UCSD-AML1 (cell line): ENCODE measurements around the gene FLCN.

Source experiments
- DNase-seq: peaks from one replicate; lab custom pipeline; 2025; ENCODE audit not compliant: unreplicated experiment; lab: John Stamatoyannopoulos, UW

The FLCN gene

DNA sequence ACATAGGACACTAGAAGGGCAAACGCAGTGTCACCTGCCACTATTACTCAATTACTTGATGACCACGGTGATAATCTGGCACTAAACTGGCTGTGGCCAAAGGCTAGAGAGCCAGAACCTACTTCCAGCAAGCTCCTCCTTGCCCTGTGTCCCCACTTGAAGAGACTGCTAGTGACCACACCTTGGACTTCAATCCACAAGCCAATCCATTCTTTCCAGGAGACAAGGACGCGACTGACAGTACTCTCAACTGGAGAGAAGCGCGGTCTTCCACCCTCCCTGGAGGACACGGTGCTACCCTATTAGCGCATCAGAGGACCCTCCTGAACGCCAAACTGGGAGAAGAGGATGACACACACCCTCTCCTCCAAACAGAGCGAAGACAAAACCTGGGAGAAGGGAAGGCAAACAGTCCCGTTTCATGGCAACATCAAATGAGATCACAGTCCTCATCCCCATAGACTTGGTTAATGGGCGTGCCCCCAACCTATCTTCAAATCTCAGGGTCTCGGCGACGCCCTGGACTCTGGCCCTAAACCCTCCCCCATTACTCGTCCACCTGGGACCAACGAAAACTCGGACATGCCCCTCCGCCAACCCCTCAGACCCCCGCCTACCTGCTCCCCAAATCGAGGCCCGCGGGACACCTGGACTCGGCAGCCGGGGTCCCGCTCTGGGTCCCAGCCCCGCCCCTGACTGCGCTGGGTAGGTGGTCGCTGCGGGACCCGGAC lies 508 bp downstream of the FLCN start:
- no peak for DNase-seq

DNA sequence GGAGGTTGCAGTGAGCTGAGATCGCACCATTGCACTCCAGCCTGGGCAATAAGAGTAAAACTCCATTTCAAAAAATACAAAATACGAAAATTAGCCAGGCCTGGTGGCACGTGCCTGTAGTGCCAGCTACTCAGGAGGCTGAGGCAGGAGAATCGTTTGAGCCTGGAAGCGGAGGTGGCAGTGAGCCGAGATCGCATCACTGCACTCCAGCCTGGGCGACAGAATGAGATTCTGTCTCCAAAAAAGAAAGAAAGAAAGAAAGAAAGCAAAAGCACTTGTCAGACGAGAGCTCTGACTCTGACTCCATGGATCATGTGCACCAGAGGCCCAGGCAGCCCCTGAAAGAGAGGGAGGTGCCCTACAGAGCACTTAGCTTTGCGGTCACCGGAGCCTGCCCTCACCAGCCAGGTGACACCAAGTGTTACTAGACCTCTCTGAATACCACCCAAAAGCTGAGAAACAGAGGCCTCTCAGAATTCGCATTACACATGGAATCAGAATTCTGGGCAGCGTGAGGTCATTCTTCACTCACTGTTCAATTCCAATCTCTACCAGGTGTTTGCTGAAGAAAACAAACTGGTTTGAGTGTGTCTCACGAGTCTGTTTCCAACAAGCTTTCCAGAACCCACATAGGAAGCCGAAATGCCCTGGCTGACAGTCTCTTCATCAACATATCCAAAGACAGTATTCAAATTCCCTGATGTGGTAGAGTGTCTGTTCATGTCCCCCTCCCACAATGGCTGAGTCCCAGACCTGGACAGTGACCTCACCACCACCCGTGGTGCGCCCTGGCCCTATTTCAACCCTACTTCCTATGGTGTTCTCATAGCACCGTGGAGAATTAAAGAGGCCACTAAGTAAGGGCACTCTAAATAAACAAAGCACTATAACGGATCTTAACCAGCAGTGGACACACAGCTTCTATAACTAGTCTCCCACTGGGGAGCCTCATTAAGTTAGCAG lies 1.5 kb downstream of the FLCN start:
- DNase-seq, result no peak

DNA sequence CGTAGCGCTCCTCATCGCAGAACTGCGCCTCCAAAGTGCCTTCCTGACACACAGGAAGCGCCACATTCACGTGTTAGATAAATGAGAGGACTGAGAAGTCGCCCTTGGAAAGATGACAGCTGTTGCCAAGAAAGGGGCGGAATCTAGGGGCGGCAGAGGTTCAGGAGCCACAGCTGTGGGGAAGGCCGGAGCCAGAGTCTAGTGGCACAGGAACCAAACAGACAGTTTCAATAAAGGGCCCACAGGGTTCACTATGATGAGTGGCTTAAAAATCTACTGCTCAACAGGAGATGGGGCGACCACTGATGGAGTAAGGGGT lies 4.7 kb downstream of the FLCN start:
- DNase-seq, result no peak

DNA sequence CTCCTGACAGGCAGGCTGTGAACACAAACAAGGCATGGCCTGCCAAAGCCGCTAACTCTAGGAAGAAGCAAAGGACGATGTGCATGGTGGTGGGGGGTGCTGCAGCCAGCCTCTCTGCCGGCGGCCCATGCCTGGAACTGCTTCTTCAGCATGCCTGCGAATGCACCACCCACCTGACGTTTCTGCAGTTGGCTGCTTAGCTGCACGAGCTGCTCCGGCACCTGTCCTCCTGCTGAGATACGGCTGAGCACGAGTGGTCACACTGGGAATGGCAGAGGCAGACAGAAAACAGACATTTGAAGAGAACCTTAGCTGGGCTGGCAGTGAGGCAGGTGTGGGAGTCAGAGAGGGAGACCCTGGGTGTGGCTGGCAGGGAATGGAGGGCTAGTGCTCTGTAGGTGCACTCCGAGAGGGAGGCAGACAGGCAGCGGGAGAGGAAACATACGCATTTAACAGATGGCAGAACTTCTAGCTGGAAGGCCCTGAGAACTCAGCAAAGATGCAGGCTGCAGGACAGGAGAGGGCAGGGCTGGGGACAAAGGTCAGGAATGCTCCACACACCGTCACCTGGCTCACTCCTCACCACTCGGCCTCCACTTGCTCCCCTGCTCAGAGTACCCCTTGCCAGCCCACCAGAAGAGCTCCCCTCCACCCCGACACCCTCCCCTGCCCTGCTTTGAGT lies 5.2 kb downstream of the FLCN start:
- no peak for DNase-seq

DNA sequence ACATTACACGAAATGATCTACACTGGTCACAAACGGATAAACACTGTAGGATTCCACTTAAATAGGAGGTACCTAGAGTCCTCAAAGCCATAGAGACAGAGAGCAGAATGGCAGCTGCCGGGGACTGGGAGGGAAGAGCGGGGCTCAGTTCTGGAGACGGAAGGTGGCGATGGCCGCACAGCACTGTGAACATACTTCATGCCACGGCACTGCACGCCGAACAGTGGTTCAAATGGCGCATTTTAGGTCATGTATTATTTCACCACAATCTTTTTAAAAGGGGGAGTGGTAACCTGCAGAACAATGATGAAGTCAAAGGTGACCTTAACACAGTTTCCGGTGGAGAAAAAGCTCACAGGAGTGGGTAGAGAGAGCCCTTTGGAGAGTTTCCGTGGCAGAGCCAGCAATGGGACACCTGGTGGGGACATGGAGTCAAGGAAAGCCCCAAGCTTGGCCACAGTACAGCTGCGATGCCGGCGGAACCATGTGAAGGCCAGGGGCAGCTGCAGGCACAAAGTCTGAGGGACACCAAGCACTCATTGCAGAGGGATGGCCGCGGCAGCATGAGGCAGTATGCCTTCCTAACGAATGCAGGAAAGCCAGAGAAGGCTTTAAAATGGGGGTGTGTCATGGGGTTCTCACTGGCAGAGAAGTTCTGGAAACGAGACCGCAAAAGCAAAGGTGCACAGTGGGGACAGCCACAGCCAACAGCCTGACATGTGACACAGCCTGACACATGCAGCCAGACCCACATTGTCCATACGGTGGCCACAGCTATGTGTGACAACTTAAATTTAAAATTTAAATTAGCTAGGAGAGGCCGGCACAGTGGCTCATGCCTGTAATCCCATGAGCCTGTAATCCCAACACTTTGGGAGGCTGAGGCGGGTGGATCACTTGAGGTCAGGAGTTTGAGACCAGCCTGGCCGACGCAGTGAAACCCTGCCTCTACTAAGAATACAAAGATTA lies 7.3 kb downstream of the FLCN start:
- DNase-seq, result no peak

DNA sequence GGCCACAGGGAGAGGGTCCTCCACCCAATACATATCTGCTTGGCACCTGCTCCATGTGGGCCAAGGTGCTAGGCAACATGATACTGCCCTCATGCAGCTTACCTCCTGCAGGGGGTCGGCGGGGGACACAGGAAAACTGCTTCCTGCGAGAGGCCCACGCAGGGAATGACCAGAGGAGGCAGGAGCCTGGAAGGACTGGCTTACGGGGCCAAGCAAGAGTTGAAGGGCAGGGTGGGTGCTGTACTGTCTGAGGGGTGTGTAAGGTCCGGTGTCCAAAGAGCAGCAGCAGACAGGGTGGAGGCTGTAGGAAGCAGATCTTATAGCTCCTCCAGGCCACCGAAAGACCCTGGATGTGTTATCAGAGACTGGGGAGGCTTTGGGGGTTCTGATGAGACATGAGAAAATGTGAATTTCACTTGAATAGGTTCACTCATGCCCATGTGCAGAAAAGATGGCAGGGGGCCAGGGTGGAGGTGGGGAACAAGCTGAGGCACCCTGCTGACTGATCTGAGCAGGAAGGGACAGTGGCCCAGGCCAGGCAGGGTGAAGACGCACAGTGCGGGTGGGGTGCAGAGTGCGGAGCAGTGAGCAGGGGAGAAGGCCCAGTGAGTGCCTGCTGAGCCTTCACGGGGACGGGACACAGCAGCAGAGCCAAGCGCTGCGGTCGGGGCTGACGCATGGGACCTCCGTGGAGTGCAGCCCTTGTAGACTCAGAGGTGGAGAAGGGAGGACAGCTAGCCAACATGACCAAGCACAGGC lies 8.3 kb downstream of the FLCN start:
- DNase-seq, result no peak

DNA sequence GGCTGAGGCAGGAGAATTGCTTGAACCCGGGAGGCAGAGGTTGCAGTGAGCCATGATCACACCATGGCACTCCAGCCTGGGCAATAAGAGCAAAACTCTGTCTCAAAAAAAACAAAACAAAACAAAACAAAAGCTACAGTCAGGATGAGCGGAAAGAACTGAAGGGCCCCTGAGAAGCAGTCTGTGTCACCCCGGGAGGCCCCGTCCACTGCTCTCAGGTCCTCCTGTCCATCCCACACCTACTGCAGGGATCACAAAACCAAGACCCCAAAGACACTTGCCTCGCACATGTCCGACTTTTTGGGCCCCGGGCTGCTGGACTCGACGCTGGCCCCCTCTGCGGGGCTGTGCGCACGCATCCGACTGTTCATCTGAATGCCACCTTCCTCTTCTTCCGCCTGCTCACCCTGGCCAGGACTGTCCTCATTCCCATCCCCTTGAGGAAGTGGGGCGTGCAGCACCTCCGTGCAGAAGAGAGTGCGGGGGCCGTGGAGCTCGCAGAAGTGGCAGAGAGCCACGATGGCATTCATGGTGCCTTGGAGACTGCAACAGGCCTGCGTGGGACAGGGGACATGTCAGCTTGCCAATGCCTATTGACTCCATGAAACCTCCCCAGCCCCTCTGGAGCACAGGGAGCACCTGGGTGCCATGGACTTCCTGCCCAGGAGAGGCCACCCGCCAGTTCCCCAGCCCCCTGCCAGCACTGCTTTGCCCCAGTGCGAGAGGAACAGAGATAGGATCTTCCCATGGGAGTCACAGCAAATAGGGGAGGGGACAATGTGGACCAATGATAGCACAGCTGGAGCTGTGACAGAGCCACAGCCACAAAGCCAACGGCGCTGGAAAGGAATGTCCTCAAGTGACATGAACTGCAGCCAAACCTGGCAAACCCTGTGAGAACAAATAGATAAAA lies 9.1 kb downstream of the FLCN start:
- DNase-seq, result no peak

DNA sequence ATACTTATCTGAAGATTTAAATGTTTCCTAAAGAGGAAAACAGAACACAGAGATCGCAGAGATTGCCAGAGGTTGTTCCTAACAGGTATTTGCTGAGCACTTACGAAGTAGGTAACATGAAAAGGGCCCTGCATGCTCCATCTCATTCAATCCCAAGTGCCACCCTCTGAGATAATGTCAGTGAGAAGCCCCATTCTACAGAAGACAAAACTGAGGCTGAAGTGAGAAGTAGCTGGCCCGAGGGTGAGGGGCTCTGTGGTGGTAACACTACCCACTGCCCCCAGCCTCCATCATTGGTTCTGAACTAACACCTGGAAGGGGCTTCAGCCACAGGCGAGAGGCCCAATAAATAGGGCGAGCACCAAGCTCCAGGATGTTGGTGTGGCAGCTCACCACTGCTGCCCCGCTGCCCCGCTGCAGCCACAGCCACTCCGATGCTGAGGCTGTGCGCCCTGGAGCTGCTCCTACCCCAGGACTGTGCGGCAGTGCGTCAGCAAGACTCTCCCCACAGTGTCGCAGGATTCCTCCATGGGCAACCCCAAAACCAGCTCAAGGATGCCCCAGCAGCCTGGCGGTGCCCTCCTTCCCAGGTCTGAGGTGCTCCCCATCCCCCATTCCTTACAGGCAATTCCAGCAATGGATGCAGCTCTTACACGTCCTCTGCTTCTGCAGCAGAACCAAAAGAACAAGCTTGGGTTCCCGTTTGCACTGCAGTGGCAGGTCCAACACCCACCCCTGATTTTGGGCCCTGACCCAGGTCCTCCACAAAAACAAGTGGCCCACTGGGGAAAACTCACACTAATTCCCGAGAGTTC lies 10.3 kb downstream of the FLCN start:
- no peak for DNase-seq

DNA sequence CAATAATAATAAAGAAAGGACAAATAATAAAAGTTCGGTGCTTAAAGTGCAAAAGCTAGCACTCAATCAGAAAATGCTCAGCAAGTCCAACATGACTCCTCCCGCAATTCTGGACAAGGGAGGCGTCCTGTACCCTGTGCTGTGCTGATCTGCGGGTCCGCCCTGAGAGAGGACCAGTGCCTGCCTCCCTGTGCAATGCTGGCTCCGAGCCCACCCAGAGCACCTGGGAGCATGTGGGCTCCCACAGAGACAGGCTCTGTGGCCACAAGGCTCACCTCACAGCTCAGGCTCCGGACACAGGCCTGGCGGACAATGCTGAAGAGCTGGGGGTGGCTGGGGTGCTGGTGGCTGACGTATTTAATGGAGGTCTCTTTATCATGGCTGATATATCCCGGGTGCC lies 11.1 kb downstream of the FLCN start:
- DNase-seq, result no peak

DNA sequence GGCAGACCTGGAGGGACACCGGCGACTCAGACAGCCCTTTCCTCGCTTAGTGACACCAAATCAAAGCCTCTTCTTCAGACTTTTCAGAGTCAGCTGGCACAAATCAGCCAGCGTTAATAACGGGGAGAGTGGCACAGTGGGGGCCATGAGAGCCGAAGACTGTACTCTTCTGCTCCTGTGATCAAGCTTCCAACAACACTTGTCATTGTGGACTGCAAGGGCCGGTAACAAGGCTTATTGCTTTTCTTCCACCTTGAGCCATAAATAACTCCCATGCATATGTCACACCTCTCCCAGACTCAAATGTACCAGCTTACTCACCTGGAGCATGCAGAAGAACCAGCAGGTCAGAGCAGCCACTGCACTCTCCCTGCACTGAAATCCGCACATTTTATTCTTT lies 12.8 kb downstream of the FLCN start:
- DNase-seq, result no peak

DNA sequence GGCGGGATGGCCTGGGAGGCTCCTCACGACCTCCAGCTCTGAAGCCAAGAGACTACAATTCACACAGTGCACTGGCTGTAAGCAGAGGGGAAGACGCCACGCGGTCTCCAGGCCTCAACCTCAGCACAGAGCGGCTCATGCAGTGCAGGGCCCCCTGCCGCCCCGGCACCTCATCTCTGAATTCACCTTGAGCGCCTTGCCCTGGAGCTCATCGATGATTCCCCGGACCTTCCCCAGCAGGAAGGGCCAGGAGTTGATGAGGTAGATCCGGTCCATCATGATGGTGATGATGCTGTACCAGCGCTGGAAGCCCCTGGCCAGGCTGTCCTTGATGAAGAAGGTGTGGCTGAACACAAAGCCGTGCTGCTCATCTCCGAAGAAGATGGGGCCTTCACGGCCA lies 13.2 kb downstream of the FLCN start:
- DNase-seq, result no peak

DNA sequence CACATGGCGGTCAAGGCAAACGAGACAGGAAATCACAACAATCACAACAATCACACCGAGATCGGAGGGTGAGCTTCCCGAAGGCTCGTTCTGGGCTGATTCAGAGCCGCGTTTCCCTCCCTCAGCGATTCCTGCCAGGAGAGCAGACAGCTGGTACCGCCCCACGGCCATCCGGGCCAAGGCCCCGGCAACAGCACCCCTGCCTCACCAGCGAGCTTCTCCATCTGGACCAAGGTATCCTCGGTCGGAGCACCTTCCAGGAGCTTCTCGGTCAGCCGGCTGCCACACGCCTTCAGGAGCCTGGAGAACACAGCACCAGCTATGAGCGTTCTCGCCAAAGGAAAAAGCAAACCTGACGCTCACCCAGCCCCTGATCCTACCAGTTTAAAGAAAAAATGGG lies 15.6 kb downstream of the FLCN start:
- no peak for DNase-seq

DNA sequence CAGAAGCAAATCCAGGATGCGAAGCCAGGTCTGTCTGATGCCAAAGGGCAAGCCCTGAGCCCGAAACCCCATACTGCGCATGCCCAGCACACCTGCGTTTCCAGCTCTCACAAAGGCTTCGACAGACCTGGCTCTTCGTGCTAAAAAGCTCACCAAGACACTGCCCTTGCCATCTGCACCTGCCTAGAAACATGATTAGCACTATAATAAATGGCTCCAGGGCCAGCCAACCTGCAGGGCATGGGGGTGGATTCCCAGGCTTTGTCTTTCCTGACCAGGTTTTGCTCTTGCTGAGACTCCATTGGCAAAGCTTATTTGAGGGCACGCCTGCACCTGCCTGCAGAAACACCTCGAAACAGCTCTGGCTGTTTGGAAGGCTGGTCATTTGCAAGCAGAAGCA lies 16.4 kb downstream of the FLCN start:
- DNase-seq, result no peak

DNA sequence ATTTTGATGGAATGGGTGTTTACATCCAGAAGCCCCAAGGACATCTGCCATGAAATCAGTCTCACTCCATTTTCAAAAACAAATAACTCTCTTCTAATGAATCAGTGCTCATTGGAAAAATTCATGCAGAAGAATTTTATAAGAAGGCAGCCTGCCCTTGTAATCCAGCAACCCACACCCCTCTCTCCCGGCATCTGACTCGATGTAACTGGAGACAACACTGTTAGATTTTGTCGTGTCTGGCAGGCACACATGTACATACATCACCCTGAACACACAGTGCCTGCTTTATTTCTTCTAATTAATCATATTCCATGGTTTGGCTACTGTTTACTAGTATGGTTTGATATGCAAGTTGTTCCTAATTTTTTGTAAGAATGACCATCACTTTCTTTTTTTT lies 19.0 kb downstream of the FLCN start:
- DNase-seq, result no peak

DNA sequence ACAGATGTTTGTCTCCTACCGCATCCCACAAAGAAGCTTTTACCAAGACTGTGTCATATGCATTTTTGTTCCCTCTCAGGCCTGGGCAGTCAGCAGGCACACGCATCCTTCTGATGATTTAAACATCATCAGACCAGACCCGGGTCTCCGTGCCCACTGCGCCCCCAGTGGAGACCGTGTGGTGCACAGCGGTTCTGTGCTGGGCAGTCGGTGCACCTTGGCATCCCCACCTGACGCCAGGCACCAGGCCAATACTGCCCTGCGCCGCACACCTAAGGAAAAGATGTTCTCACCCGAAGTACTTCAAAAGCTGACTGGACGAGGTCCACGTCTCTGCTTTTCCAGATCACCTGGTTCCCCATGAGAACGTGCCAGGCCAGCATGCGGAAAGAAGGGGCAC lies 20.2 kb downstream of the FLCN start:
- DNase-seq, result no peak

DNA sequence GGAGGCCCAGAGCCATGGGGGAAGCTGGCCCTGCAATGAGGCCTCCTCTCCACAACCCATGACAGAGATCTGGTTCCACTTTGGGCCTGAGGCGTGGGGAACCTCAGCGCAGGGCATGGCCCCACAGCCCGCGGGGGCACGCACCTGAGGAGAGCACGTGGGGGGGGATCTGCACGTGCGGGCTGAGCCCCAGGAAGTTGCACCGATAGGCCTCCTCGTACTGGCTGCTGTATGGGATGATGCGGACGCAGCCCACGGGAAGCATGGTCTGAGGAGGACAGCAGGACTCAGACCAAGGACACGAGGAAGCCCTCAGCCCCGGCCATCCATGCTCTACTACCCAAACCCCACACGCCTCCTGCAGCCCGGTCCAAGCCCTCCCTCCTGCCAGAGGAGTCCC lies 20.7 kb downstream of the FLCN start:
- DNase-seq, result no peak

DNA sequence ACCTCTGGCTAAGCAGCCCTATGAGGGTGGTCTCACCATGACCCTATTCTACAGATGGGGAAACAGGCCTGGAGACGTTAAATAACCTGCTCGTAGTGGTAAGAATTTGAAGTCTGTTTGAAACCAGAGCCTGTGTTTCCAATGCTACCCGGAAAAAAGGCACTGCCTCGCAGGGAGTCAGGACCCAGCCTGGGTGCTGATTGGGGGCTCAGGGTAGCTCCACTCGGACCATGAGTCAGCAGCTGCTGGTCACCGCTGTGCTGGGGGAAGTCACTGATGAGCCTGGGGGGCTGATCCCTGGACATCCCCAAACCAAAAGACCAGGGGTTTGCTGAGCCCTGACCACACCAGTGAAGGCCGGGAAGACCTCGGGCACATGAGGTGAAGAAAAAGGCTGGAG lies 21.4 kb downstream of the FLCN start:
- no peak for DNase-seq
